IPS-20b (cell line): Measurements from ENCODE around the gene SFTPB.

ENCODE experiments used
- H3K27ac ChIP-seq: one replicate; pipeline ENCODE4 v1.5.1; 2013; ENCODE audit warnings: low read length
- H3K27me3 ChIP-seq: 2 replicates; pipeline ENCODE4 v1.6.1; 2013; ENCODE audit warnings: mild to moderate bottlenecking, low read length, inconsistent platforms; ENCODE audit not compliant: insufficient read depth
- H3K36me3 ChIP-seq: 2 replicates; pipeline ENCODE4 v1.6.1; 2013; ENCODE audit warnings: low read depth, mild to moderate bottlenecking, inconsistent platforms, low read length, moderate library complexity; ENCODE audit not compliant: insufficient read depth
- H3K4me1 ChIP-seq: 2 replicates; pipeline ENCODE4 v1.6.1; 2013; ENCODE audit warnings: mild to moderate bottlenecking, control low read depth, inconsistent platforms, low read length, moderate library complexity; ENCODE audit not compliant: insufficient read depth
- H3K4me3 ChIP-seq: 2 replicates; pipeline ENCODE4 v1.5.1; 2013; ENCODE audit warnings: mild to moderate bottlenecking, low read length, inconsistent platforms
- H3K9ac ChIP-seq: 2 replicates; pipeline ENCODE4 v1.6.1; 2013; ENCODE audit warnings: low read depth, mild to moderate bottlenecking, inconsistent platforms, low read length, moderate library complexity
- H3K9me3 ChIP-seq: 2 replicates; pipeline ENCODE4 v1.6.1; 2013; ENCODE audit warnings: mild to moderate bottlenecking, low read depth, low read length, inconsistent platforms; ENCODE audit not compliant: insufficient read depth

Gene SFTPB

GRCh38 chr2:85709401-85709811 is 41.4 kb upstream of the SFTPB start:
- Histone ChIP-seq H3K27ac (no peak overlapping the region), H3K4me1 (no peaks in the 10 kb centered on the region; the same call in 1 of the 2 replicates), H3K4me3 (no peak overlapping the region), H3K9ac (no peak overlapping the region), H3K36me3 (no peaks in the 10 kb centered on the region), H3K27me3 (peaks cover 9% of the 10 kb centered on the region), H3K9me3 (no peaks in the 10 kb centered on the region)

GRCh38 chr2:85708641-85709040 is 40.6 kb upstream of the SFTPB start:
- Histone ChIP-seq H3K27ac (no peak overlapping the region), H3K27me3 (peaks cover 9% of the 10 kb centered on the region), H3K4me3 (no peak overlapping the region), H3K4me1 (no peaks in the 10 kb centered on the region; the same call in 1 of the 2 replicates), H3K36me3 (no peaks in the 10 kb centered on the region), H3K9ac (no peak overlapping the region), H3K9me3 (no peaks in the 10 kb centered on the region)

DNA sequence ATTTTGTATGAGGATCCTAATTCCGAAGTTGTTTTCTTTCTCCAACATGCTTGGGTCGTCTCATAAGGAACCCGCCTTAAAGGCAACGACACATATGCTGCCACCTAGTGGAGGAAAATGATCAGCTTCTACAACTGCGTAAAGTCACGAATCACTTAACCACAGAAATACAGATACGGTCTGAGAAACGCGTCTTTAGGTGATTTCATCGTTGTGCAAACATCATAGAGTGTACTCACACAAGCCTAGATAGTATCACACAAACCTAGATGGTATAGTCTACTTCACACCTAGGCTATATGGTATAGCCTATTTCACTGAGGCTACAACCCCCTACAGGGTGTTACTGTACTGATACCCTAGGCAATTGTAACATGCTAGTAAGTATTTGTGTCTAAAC is 39.3 kb upstream of the SFTPB start:
- Histone ChIP-seq H3K36me3 (no peaks in the 10 kb centered on the region), H3K4me3 (no peak overlapping the region), H3K4me1 (peaks cover 7% of the 10 kb centered on the region), H3K27ac (no peak overlapping the region), H3K27me3 (peaks cover 9% of the 10 kb centered on the region), H3K9me3 (no peaks in the 10 kb centered on the region), H3K9ac (no peak overlapping the region)

GRCh38 chr2:85706599-85707296 is 38.7 kb upstream of the SFTPB start:
- Histone ChIP-seq H3K4me1 (peaks cover 12% of the 10 kb centered on the region), H3K36me3 (no peaks in the 10 kb centered on the region), H3K9ac (no peak overlapping the region), H3K27ac (no peak overlapping the region), H3K4me3 (no peak overlapping the region), H3K9me3 (no peaks in the 10 kb centered on the region), H3K27me3 (peaks cover 9% of the 10 kb centered on the region)

- Histone ChIP-seq H3K27ac (no peak overlapping the region), H3K9ac (no peak overlapping the region), H3K4me1 (peaks cover 14% of the 10 kb centered on the region), H3K4me3 (no peak overlapping the region), H3K9me3 (no peaks in the 10 kb centered on the region), H3K27me3 (peaks cover 9% of the 10 kb centered on the region), H3K36me3 (no peaks in the 10 kb centered on the region)
Measured at GRCh38 chr2:85706063-85706462, 38.1 kb upstream of the SFTPB start.

- Histone ChIP-seq H3K4me3 (no peak overlapping the region), H3K9ac (no peak overlapping the region), H3K27ac (no peak overlapping the region), H3K9me3 (no peaks in the 10 kb centered on the region), H3K27me3 (peaks cover 9% of the 10 kb centered on the region), H3K4me1 (peaks cover 17% of the 10 kb centered on the region), H3K36me3 (no peaks in the 10 kb centered on the region)
Measured at GRCh38 chr2:85705680-85706039, 37.7 kb upstream of the SFTPB start.

GRCh38 chr2:85704800-85705679 is 37.0 kb upstream of the SFTPB start:
- Histone ChIP-seq H3K4me3 (no peak overlapping the region), H3K4me1 (peaks cover 17% of the 10 kb centered on the region), H3K27me3 (peaks cover 9% of the 10 kb centered on the region), H3K36me3 (no peaks in the 10 kb centered on the region), H3K27ac (no peak overlapping the region), H3K9me3 (no peaks in the 10 kb centered on the region), H3K9ac (no peak overlapping the region)

DNA sequence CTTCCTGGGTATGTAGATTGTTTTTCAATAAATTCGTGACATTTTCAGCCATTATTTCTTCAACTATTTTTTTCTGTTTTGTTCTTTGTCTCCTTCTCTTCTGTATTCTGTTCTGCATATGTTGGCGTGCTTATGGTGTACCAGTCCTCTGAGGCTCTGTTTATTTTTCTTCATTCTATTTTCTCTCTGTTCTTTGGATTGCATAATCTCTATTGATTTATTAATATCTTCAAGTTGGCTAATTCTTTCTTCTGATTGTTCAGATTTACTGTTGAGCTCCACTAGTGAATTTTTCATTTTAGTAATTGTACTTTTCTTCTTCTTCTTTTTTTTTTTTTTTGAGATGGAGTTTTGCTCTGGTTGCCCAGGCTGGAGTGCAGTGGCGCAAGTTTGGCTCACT is 36.0 kb upstream of the SFTPB start:
- Histone ChIP-seq H3K36me3 (no peaks in the 10 kb centered on the region), H3K27me3 (peaks cover 9% of the 10 kb centered on the region), H3K27ac (no peak overlapping the region), H3K4me1 (peaks cover 17% of the 10 kb centered on the region), H3K9me3 (no peaks in the 10 kb centered on the region), H3K4me3 (no peak overlapping the region), H3K9ac (no peak overlapping the region)

DNA sequence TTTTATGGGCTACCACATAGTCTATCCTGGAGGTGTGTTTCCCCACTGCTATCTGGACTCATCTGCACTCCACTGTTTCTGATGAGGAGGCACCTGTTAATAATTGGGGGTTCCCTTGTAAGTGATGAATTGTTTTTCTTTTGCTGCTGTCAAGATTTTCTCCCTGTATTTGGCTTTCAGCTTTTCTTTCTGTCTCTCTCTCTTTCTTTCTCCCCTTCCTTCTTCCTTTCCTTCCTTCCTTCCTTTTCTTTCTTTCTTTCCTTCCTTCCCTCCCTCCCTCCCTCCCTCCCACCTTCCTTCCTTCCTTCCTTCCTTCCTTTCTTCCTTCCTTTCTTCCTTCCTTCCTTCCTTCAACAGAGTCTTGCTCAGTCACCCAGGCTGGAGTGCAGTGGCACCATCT is 35.3 kb upstream of the SFTPB start:
- no peak overlapping the region for H3K27ac ChIP-seq
- H3K9me3 ChIP-seq = no peaks in the 10 kb centered on the region
- H3K36me3 ChIP-seq = no peaks in the 10 kb centered on the region
- H3K27me3 ChIP-seq = peaks cover 9% of the 10 kb centered on the region
- no peak overlapping the region for H3K4me3 ChIP-seq
- H3K9ac ChIP-seq = no peak overlapping the region
- H3K4me1 ChIP-seq = peaks cover 17% of the 10 kb centered on the region

- peaks cover 6% of the 10 kb centered on the region for H3K27me3 ChIP-seq
- H3K27ac ChIP-seq = no peak overlapping the region
- H3K9ac ChIP-seq = no peak overlapping the region
- H3K4me1 ChIP-seq = peaks cover 17% of the 10 kb centered on the region
- no peak overlapping the region for H3K4me3 ChIP-seq
- H3K36me3 ChIP-seq = no peaks in the 10 kb centered on the region
- H3K9me3 ChIP-seq = no peaks in the 10 kb centered on the region
Measured at GRCh38 chr2:85702800-85703199, 34.8 kb upstream of the SFTPB start.

- Histone ChIP-seq H3K36me3 (no peaks in the 10 kb centered on the region), H3K4me1 (peaks cover 17% of the 10 kb centered on the region), H3K27me3 (no peaks in the 10 kb centered on the region), H3K4me3 (peak overlapping the region; percentile 25; the same call in 1 of the 2 replicates), H3K27ac (peak overlapping the region; percentile 48), H3K9ac (peak overlapping the region; percentile 45; the same call in 1 of the 2 replicates), H3K9me3 (no peaks in the 10 kb centered on the region)
Measured at GRCh38 chr2:85702172-85702571, 34.2 kb upstream of the SFTPB start.

DNA sequence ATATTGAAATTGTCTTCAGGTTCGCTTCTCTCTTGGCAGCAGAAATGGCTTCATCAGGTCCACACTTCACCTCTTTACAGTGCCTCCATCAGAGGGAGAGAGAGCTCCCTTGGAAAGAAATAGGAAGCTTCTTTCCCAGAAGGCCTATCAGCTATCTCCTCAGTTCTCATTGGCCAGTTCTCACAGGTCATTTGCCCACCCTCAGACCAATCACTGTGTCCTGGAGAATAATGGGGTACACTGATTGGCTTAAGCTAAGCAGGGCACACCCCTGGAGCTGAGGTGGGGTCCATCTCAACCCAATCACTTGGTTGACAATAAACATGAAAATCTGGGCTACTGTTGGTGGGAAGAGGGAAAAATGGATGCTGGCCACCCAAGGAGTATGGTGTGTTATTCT is 31.3 kb upstream of the SFTPB start:
- H3K4me1 ChIP-seq = peaks cover 17% of the 10 kb centered on the region; the same call in 1 of the 2 replicates
- H3K9me3 ChIP-seq = no peaks in the 10 kb centered on the region
- H3K27ac ChIP-seq = no peak overlapping the region
- no peak overlapping the region for H3K4me3 ChIP-seq
- no peaks in the 10 kb centered on the region for H3K36me3 ChIP-seq
- H3K9ac ChIP-seq = no peak overlapping the region
- H3K27me3 ChIP-seq = no peaks in the 10 kb centered on the region
